ENCODE measurements around the gene TSC22D2. TPM values are rescaled to one million over a fixed set of nuclear protein-coding genes. Genes with fewer than 3 reads are reported as not detected.

TSC22D2 gene
- total RNA-seq, 1 experiment from 2014 or later = 26.5 TPM

GRCh38 chr3:150443331-150443741, 35.2 kb downstream of the TSC22D2 start:
- Histone ChIP-seq H3K79me1 (ENCODE audit: insufficient read depth, low read depth, low read length, poor library complexity, severe bottlenecking) (no peaks in the 10 kb centered on the region), H4K20me1 (ENCODE audit: control insufficient read depth, insufficient read depth, insufficient read length) (no peaks in the 10 kb centered on the region), H4K5ac (ENCODE audit: insufficient read length, low read depth, low read length) (no peak overlapping the region), H4K8ac (replicated peaks; ENCODE audit: insufficient read length, low read depth, low read length) (no peak overlapping the region), H3K4me1 (ENCODE audit: insufficient read depth, low read length) (no peaks in the 10 kb centered on the region), H4K91ac (ENCODE audit: insufficient read length, low read depth, low read length) (no peak overlapping the region), H2AFZ (ENCODE audit: low read length) (no peak overlapping the region), H3K9ac (ENCODE audit: extremely low read depth, insufficient read length, low read length) (no peak overlapping the region), H3K4ac (ENCODE audit: low read depth, low read length) (no peak overlapping the region), H3K56ac (ENCODE audit: insufficient read length, low read depth, low read length) (no peak overlapping the region), H3K79me2 (ENCODE audit: insufficient read depth, low read length) (peaks cover 2% of the 10 kb centered on the region; the same call in 1 of the 2 replicates), H2BK120ac (ENCODE audit: low read depth, low read length, poor library complexity, severe bottlenecking) (no peak overlapping the region), H3K27ac (ENCODE audit: insufficient read length, low read depth, low read length) (no peak overlapping the region), H3K9me3 (ENCODE audit: control insufficient read depth, low read depth, low read length) (no peaks in the 10 kb centered on the region), H3K18ac (ENCODE audit: insufficient read length, low read depth, low read length) (no peak overlapping the region), H3K14ac (ENCODE audit: insufficient read depth, low read length) (no peak overlapping the region), H3K27me3 (ENCODE audit: insufficient read depth, low read length) (no peaks in the 10 kb centered on the region), H3K4me2 (ENCODE audit: insufficient read depth, insufficient read length, low read length) (no peak overlapping the region), H3K23me2 (ENCODE audit: insufficient read length, low read depth, low read length, poor library complexity, severe bottlenecking) (no peaks in the 10 kb centered on the region), H3T11ph (ENCODE audit: low read length) (no peak overlapping the region), H2AK5ac (ENCODE audit: insufficient read length, low read length) (no peak overlapping the region), H2BK15ac (ENCODE audit: low read depth, low read length) (no peak overlapping the region), H2BK20ac (ENCODE audit: low read depth, low read length, poor library complexity, severe bottlenecking) (no peak overlapping the region), H3K23ac (ENCODE audit: insufficient read length, low read depth, low read length) (no peak overlapping the region), H2BK12ac (ENCODE audit: insufficient read length, low read depth, low read length) (no peak overlapping the region), H2BK5ac (ENCODE audit: insufficient read length, low read length) (no peak overlapping the region)
- Mint-ChIP-seq H3K36me3 (ENCODE audit: insufficient read depth in 1 of 3, low read depth in 3 of 3) (peaks cover 6 to 10% (median 10%) of the 10 kb centered on the region in 3 experiments; a peak in 5 of 7 replicates), H3K4me1 (peaks cover 8 to 9% of the 10 kb centered on the region in 2 experiments), H3K27ac (peak overlapping the region in 1 of 3 experiments; percentile 55; a peak in 1 of 7 replicates), H3K27me3 (ENCODE audit: low read depth) (no peaks in the 10 kb centered on the region), H3K4me3 (no peak overlapping the region), H3K9me3 (no peaks in the 10 kb centered on the region)
- no CpG with 5 or more reads among the region's 2 CpGs for WGBS (ENCODE audit: extremely low coverage, insufficient read length, low lambda C conversion rate)
- no peak for DNase-seq
- TF ChIP-seq CTCF (conservative IDR thresholded peaks at IDR 0.05) = no peak

All from H9 (cell line).